GM18873 (cell line): ENCODE data around the gene PHACTR1.

ENCODE experiments used
- ATAC-seq: cut with Tn5 transposase; IDR thresholded peaks from one replicate; pipeline ENCODE4 v1.9.1; 2021; ENCODE audit warnings: mild to moderate bottlenecking, moderate library complexity, moderate number of reproducible peaks; ENCODE audit not compliant: unreplicated experiment, low FRiP score

Gene PHACTR1

GRCh38 chr6:12974551-12974950 lies 258.0 kb downstream of the PHACTR1 start:
- no peak for ATAC-seq

GRCh38 chr6:12976366-12976765 lies 259.8 kb downstream of the PHACTR1 start:
- ATAC-seq = no peak

- ATAC-seq = no peak
These were observed 260.6 kb downstream of the PHACTR1 start for GRCh38 chr6:12977206-12977605.

- ATAC-seq = no peak
These were observed 261.2 kb downstream of the PHACTR1 start for GRCh38 chr6:12977806-12978205.

GRCh38 chr6:12980741-12981140 lies 264.2 kb downstream of the PHACTR1 start:
- no peak for ATAC-seq

GRCh38 chr6:12984776-12985175 lies 268.2 kb downstream of the PHACTR1 start:
- ATAC-seq = no peak

- no peak for ATAC-seq
These were observed 271.2 kb downstream of the PHACTR1 start for GRCh38 chr6:12987783-12988182.

GRCh38 chr6:12990162-12990561 lies 273.6 kb downstream of the PHACTR1 start:
- no peak for ATAC-seq

- no peak for ATAC-seq
These were observed 274.9 kb downstream of the PHACTR1 start for GRCh38 chr6:12991435-12991834.

GRCh38 chr6:12992770-12993169 lies 276.2 kb downstream of the PHACTR1 start:
- ATAC-seq = no peak

- ATAC-seq = no peak
These were observed 276.8 kb downstream of the PHACTR1 start for GRCh38 chr6:12993283-12993898.

- ATAC-seq = no peak
These were observed 278.9 kb downstream of the PHACTR1 start for GRCh38 chr6:12995419-12995818.

GRCh38 chr6:13000537-13000936 lies 284.0 kb downstream of the PHACTR1 start:
- no peak for ATAC-seq

- no peak for ATAC-seq
These were observed 285.4 kb downstream of the PHACTR1 start for GRCh38 chr6:13001927-13002326.

- ATAC-seq = no peak
These were observed 288.0 kb downstream of the PHACTR1 start for GRCh38 chr6:13004601-13005000.

- ATAC-seq = no peak
These were observed 289.4 kb downstream of the PHACTR1 start for GRCh38 chr6:13005994-13006393.

GRCh38 chr6:13006578-13007300 lies 290.2 kb downstream of the PHACTR1 start:
- ATAC-seq = no peak

- ATAC-seq = no peak
These were observed 291.2 kb downstream of the PHACTR1 start for GRCh38 chr6:13007744-13008143.

- ATAC-seq = no peak
These were observed 292.5 kb downstream of the PHACTR1 start for GRCh38 chr6:13009031-13009430.

GRCh38 chr6:13009461-13009860 lies 292.9 kb downstream of the PHACTR1 start:
- no peak for ATAC-seq

GRCh38 chr6:13011612-13012146 lies 295.1 kb downstream of the PHACTR1 start:
- ATAC-seq = no peak

- no peak for ATAC-seq
These were observed 295.7 kb downstream of the PHACTR1 start for GRCh38 chr6:13012296-13012695.
